Urinary bladder (tissue), 4 donors: ENCODE data around the gene ELANE. TPM values are rescaled to one million over a fixed set of nuclear protein-coding genes. Genes with fewer than 3 reads are reported as not detected.
"Not testable (repeated sequence)": the region's sequence is repeated elsewhere in the genome, so short reads cannot be mapped to it uniquely, and the experiment has no call there.

Experiments used
- DNase-seq: peaks from one replicate; pipeline ENCODE4 v3.0.0-alpha.2; 2015; ENCODE audit errors: extremely low spot score
- H3K27ac ChIP-seq: one replicate; pipeline ENCODE4 v1.5.1; 2013; ENCODE audit warnings: low read depth, mild to moderate bottlenecking, moderate library complexity
- H3K36me3 ChIP-seq: one replicate; pipeline ENCODE4 v1.6.1; 2013; ENCODE audit warnings: mild to moderate bottlenecking, moderate library complexity; ENCODE audit not compliant: insufficient read depth
- H3K4me1 ChIP-seq: one replicate; pipeline ENCODE4 v1.6.1; 2013; ENCODE audit warnings: mild to moderate bottlenecking, moderate library complexity; ENCODE audit not compliant: insufficient read depth
- H3K4me3 ChIP-seq: one replicate; pipeline ENCODE4 v1.5.1; 2013; ENCODE audit warnings: low read depth, low read length
- WGBS: extraction: QIAGEN DNeasy Blood & Tissue Kit; methylation state at CpG from one replicate; pipeline ENCODE4 v1.1.7; 2013; 5-methylcytosine and 5-hydroxymethylcytosine counted together
- polyA plus RNA-seq: library from polyadenylated mRNA; stranded (reverse); fragments of 200-250 nt; gene quantifications from one replicate; pipeline ENCODE4 v1.2.3, GENCODE V29; 2013
- total RNA-seq: library from RNA; depleted of rRNA; stranded (reverse); fragments of >200 nt; gene quantifications from one replicate; pipeline ENCODE4 v1.2.3, GENCODE V29; 2014
- donor health status: healthy with polysubstance abuse.
- donor health status: healthy.

ELANE gene
- total and polyA plus RNA-seq, 2 donors, result 5.7 TPM; not detected in 1

GRCh38 chr19:869245-870177 lies 17.4 kb downstream of the ELANE start:
- Histone ChIP-seq H3K27ac (peak overlapping the region; percentile 83), H3K4me1 (no peaks in the 10 kb centered on the region), H3K4me3 (no peak overlapping the region), H3K36me3 (peaks cover 2% of the 10 kb centered on the region)
- DNase-seq, result no peak
- WGBS, result 45% methylated on average over 29 of the region's 29 CpGs

GRCh38 chr19:870314-870713 lies 18.2 kb downstream of the ELANE start:
- WGBS, result 89% methylated on average over 8 of the region's 8 CpGs
- no peak overlapping the region for H3K4me3 ChIP-seq
- H3K4me1 ChIP-seq, result no peaks in the 10 kb centered on the region
- no peak overlapping the region for H3K27ac ChIP-seq
- no peak for DNase-seq
- peaks cover 2% of the 10 kb centered on the region for H3K36me3 ChIP-seq

DNA sequence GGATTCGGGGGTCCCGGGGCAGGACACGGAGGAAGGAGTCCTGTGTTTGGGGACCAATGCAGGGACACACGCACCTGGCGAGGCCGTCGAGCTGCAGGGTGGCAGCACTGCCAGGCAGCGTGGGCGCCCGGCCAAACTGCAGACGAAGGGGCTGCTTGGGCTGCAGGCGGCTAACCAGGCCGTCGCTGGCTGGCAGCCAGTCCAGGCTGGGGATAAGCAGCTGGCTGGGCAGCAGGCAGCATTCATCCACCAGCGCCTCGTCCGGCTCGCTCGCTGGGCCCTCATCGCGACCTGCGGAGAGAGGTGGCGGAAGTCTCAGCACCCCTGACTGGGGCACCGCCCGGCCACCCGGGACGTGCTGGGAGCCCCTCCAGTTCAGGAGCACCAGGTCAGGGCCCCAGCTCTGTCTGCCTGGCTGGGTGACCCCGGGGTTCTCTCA lies 18.9 kb downstream of the ELANE start:
- Histone ChIP-seq H3K27ac (no peak overlapping the region), H3K4me1 (no peaks in the 10 kb centered on the region), H3K4me3 (no peak overlapping the region), H3K36me3 (peaks cover 2% of the 10 kb centered on the region)
- 65% methylated on average over 28 of the region's 28 CpGs for WGBS
- DNase-seq, result no peak

DNA sequence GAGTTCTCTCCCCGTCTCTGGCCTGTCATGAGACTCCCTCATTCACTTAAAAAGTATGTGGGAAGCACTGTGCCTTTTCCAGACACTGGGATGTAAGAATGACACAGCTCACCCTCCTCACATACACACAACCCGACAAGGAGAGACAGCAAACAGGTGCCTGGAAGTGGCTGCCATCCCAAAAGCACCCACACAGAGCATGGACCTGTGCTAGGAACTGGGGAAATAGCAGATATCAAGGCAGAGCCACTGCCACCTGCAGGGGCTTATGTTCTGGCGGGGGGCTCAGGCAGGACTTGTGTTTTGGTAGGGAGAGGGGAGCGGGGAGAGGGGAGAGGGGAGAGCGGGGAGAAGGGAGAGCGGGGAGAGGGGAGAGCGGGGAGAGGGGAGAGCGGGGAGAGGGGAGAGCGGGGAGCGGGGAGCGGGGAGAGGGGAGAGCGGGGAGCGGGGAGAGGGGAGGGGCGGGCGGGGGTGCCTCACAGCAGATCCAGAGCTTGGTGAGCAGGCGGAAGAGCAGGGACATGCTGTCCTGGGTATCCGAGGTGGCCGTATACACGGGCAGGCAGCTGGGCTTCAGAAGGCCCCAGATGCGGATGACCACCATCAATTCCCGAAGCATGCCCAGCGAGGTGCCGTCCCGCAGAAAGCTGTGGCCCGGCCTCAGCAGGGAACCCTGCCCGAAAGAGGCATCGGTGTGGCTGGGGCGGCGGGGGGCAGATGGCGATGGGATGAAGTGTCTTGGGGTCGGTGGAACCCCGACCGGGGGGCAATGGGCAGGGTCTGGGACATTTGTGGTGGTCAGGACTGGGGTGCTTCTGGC lies 19.6 kb downstream of the ELANE start:
- no peak for DNase-seq
- Histone ChIP-seq H3K4me1 (no peaks in the 10 kb centered on the region), H3K27ac (peak overlapping the region; percentile 80), H3K36me3 (peaks cover 2% of the 10 kb centered on the region), H3K4me3 (no peak overlapping the region)
- WGBS, result 89% methylated on average over 24 of the region's 33 CpGs

DNA sequence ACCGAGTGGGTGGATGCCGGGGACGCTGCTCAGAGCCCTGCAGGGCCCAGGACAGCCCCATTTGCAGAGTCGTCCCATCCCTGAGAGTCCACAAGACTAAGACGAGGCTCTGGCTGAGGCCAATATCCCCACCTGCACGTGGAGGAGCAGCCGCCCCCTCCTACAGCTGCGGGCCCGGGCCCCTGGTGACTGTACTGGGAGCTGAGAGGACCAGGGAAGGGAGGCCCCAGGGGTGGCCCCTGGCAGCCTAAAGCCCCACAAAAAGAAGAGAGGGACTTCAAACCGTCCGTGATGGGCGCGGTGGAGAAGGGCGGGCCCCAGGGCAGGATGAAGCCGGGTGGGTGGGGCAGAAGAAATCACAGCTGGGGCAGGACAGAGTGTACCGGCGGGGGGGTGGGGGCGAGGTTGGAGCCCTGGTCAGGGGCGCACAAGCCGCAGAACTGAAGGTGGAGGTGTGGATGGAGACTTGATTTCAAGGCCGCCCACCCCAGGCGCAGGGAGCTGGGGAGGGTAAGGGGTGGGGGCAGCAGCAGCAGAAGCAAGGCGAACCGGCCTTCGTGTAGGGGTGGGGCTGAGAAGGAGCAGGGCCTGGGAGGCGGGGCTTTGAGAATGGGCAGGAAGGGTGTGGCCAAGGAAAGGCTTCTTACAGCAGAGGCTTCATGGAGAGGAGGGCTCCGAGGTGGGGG lies 20.3 kb downstream of the ELANE start:
- Histone ChIP-seq H3K27ac (peak overlapping the region; percentile 80), H3K36me3 (peaks cover 2% of the 10 kb centered on the region), H3K4me3 (no peak overlapping the region), H3K4me1 (no peaks in the 10 kb centered on the region)
- no peak for DNase-seq
- 71% methylated on average over 27 of the region's 27 CpGs for WGBS

DNA sequence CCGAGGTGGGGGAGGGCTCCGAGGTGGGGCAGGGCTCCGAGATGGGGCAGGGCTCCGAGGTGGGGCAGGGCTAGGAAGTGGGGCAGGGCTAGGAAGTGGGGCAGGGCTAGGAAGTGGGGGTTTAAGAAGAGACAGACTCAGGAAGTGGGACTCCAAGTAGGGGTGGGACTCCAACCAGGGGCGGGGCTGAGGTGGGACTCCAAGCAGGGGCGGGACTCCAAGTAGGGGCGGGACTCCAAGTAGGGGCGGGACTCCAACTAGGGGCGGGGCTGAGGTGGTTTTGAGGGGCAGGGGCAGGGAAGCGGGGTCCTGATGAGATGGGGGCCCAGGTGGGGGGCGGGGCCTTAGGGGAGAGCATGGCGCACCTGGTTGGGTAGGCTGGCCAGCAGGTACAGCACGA lies 21.0 kb downstream of the ELANE start:
- no peak for DNase-seq
- no peak overlapping the region for H3K4me3 ChIP-seq
- 90% methylated on average over 9 of the region's 13 CpGs for WGBS
- H3K36me3 ChIP-seq, result peaks cover 2% of the 10 kb centered on the region
- no peak overlapping the region for H3K27ac ChIP-seq
- H3K4me1 ChIP-seq, result no peaks in the 10 kb centered on the region

DNA sequence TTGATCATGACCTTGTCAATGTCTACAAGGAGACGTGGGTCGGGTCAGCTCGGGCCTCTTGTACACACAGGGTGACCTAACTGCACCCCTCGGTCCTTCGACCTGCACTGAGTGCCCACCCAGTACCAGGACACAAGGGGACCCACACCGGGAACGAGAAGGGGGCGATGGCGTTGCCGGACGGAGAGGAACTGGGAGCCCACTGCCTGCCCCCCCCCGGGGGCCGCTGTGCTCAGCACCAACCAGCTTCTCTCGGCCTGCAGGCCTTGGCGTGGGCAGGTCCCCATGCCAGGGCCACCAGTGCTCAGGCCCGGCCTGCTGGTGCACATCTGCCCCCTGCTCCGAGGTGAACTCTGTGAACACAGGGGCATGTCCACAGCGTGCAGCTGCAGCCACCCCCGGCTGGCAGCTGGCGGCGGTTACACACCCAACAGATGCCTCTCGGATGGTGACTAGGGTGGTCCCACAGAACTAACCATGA lies 21.5 kb downstream of the ELANE start:
- 92% methylated on average over 22 of the region's 22 CpGs for WGBS
- no peak overlapping the region for H3K4me3 ChIP-seq
- H3K27ac ChIP-seq, result no peak overlapping the region
- H3K4me1 ChIP-seq, result no peaks in the 10 kb centered on the region
- H3K36me3 ChIP-seq, result peaks cover 2% of the 10 kb centered on the region
- DNase-seq, result no peak

DNA sequence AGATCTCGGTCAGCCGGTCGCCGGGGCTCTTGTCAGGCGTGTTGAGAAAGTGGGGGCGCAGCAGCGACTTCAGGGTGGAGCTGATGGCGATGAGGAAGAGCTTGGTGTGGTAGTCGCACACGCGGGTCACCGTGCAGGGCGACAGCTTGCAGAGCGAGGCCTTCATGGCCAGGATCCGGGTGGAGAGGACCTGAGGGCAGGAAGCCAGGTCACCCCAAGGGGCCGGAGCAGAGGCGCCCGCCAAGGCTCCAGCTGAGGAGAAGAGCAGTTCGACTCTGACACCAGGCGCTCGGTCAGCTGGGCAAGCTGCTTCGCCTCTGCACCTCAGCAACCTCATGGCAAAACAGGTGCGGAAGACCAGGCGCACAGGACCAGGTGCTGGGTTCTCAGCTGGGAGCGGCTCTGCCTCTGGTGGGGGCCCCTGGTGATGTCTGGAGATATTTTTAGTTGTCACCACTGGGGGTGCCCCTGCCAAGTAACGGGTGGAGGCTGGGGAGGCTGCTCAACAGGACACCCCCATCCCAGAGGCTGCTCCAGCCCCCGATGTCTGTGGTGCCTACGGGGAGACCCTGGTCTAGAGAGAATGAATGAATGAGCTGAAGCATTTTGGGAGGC lies 23.3 kb downstream of the ELANE start:
- Histone ChIP-seq H3K36me3 (peaks cover 2% of the 10 kb centered on the region), H3K27ac (no peak overlapping the region), H3K4me1 (no peaks in the 10 kb centered on the region), H3K4me3 (no peak overlapping the region)
- no peak for DNase-seq
- 94% methylated on average over 28 of the region's 28 CpGs for WGBS

- H3K4me1 ChIP-seq, result no peaks in the 10 kb centered on the region
- no peak overlapping the region for H3K27ac ChIP-seq
- 78% methylated on average over 18 of the region's 18 CpGs for WGBS
- H3K4me3 ChIP-seq, result no peak overlapping the region
- H3K36me3 ChIP-seq, result peaks cover 1% of the 10 kb centered on the region
- no peak for DNase-seq
Observed at GRCh38 chr19:876089-876488, 24.0 kb downstream of the ELANE start.

GRCh38 chr19:876780-877314 lies 24.7 kb downstream of the ELANE start:
- no peak overlapping the region for H3K27ac ChIP-seq
- H3K4me3 ChIP-seq, result no peak overlapping the region
- no peak for DNase-seq
- 91% methylated on average over 29 of the region's 29 CpGs for WGBS
- H3K4me1 ChIP-seq, result no peaks in the 10 kb centered on the region
- peaks cover 2% of the 10 kb centered on the region for H3K36me3 ChIP-seq

DNA sequence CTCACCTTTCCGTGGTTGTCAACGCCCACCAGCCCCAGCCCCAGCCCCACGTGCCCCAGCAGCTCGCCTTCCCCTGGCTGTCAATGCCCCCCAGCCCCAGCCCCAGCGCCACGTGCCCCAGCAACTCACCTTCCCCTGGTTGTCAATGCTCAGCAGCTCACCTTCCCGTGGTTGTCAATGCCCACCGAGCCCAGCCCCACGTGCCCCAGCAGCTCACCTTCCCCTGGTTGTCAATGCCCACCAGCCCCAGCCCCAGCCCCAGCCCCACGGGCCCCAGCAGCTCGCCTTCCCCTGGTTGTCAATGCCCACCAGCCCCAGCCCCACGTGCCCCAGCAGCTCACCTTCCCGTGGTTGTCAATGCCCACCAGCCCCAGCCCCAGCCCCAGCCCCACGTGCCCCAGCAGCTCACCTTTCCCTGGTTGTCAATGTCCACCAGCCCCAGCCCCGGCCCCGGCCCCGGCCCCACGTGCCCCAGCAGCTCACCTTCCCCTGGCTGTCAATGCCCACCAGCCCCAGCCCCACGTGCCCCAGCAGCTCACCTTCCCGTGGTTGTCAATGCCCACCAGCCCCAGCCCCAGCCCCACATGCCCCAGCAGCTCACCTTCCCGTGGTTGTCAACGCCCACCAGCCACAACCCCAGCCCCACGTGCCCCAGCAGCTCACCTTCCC lies 26.0 kb downstream of the ELANE start:
- not testable (repeated sequence) for H3K4me1 ChIP-seq, H3K4me3 ChIP-seq, H3K36me3 ChIP-seq, DNase-seq, H3K27ac ChIP-seq
- WGBS, result 91% methylated on average over 23 of the region's 23 CpGs

- H3K27ac ChIP-seq, H3K36me3 ChIP-seq, H3K4me1 ChIP-seq, DNase-seq, H3K4me3 ChIP-seq: not testable (repeated sequence)
- WGBS, result 92% methylated on average over 24 of the region's 24 CpGs
Observed at GRCh38 chr19:878751-879561, 26.9 kb downstream of the ELANE start.
